ENCODE results near the gene TSR3.

GRCh38 chr16:1334739-1335138, 16.9 kb downstream of the TSR3 start:
- TF ChIP-seq CTCF (IDR thresholded peaks at IDR 0.05) = no peak
- TF ChIP-seq ZFX (IDR thresholded peaks at IDR 0.05; ENCODE audit: borderline replicate concordance) = no peak

Data from 22Rv1 (cell line).